Fibroblast of the aortic adventitia (primary cell): ENCODE measurements around the gene IL21. TPM values are rescaled to one million over a fixed set of nuclear protein-coding genes. Genes with fewer than 3 reads are reported as not detected.

Experiments used
- DNase-seq: peaks from one replicate; pipeline ENCODE4 v3.0.0-alpha.2; 2010; ENCODE audit warnings: low read depth
- H3K4me3 ChIP-seq: 2 replicates; pipeline ENCODE4 v1.5.1; 2011; ENCODE audit warnings: low read depth, mild to moderate bottlenecking, control low read depth, low read length, moderate library complexity
- CTCF ChIP-seq: IDR thresholded peaks from 2 replicates; pipeline ENCODE4 v1.5.1; 2011; ENCODE audit warnings: mild to moderate bottlenecking, low read length, control low read depth, inconsistent platforms; ENCODE audit not compliant: insufficient read depth
- total RNA-seq: library from RNA; depleted of rRNA; stranded (reverse); fragments of >200 nt; gene quantifications from 2 replicates; pipeline ENCODE4 v1.2.3, GENCODE V29; 2012; ENCODE audit warnings: low replicate concordance

The IL21 gene
- total RNA-seq, 1 donor: not detected

- no peak overlapping the region for H3K4me3 ChIP-seq
- no peak for DNase-seq
These were observed 15.8 kb upstream of the IL21 start for GRCh38 chr4:122636697-122637096.

DNA sequence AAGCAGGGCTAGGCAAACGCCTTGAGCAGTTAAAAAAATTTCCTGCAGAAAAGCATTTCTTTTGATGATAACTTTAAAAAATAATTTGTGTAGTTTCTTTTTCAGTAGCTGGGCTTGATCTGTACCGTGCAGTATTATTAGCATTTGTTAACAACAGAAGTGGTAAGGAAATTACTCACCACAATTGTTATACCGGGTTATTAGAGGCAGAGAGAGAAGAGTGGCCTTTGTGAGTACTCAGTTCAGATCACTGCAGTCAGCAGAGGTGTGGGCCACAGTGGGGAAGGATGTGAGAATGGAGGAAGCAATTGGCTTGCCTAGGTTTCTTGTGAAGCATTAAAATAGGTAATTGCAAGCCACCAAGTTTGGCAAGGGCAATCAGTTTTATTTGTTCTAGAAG lies 14.3 kb upstream of the IL21 start:
- TF ChIP-seq CTCF: no peak
- no peak overlapping the region for H3K4me3 ChIP-seq
- no peak for DNase-seq

More at GRCh38 chr4:122636697-122637096, 15.8 kb upstream of the IL21 start:
- no peak for TF ChIP-seq CTCF

DNA sequence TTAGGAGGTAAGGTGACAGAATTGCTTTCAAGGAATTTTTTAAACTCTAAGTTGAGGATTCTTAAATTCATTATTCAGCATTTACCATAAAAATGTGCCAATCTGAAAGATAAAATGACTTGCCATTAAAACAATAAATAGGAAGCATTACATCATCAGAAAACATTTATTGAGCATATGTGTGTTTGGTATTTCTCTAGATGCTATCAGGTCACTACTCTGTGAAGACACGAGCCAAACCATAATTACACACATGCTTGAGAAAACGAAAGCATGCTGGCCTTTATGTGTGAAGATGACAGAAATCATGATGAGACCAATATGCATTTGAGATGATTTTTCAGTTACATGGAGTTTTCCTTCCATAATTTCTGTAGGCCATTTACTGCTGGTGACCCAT lies 12.3 kb upstream of the IL21 start:
- no peak for TF ChIP-seq CTCF
- no peak overlapping the region for H3K4me3 ChIP-seq
- DNase-seq: peak; percentile 33

DNA sequence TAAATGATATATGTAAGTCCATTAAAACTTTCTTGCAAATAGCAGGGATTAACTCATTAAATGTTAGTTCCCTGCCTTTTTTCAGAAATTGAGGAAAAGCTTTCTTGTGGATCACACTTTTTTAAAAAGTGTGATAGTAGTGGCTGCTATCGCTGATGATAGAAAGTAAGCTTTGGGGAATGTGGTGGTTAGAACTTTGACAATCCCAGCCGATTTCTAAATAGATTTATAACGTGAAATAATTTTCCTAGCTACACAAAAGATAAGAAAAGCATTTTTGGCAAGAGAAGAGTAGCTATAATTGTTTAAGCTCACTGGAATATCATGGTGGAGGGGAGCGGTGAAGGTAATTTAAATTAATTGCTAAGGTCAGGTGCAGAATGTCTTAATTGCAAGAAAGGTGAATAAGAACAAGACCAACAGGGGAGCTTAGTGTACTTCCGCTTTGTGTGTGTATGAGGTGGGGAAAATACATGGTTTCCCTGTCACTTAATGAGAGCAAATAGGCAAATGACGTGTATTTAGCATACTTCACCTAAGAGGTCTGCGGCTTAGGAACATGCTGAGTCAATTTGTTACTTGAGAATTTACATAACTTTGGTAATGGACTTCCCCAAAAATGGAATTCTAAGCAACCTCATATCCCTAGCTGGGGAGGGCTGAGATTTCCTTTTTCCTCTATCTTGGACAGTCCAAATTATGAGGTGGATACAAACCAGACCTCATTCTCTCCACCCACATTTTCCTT lies 11.7 kb upstream of the IL21 start:
- no peak for TF ChIP-seq CTCF
- peak; percentile 54 for DNase-seq
- H3K4me3 ChIP-seq: no peak overlapping the region

GRCh38 chr4:122625156-122625555 lies 4.3 kb upstream of the IL21 start:
- H3K4me3 ChIP-seq: no peak overlapping the region
- DNase-seq: peak; percentile 42
- TF ChIP-seq CTCF: no peak

DNA sequence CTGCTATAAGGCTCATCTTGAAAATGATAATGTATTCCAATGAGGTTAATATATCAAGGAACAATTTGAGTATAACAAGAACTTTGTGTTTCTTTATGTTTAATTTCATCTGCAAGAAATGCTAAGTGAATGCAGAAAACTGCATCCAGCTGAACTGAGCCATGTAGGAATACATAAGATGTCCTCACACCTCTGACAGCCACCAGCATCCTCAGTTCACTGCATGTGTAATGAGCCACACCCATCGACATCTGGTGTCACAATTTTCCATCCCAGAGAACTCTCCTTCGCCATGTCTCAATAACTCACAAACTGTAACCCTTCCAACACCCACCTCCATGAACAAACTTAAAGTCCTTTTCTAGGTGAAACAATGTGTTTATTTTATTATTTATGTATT lies 3.3 kb upstream of the IL21 start:
- no peak overlapping the region for H3K4me3 ChIP-seq
- no peak for DNase-seq
- no peak for TF ChIP-seq CTCF
